BLaER1 (cell line): ENCODE results near the gene ZNF57.
A peak's percentile ranks its signal among the peaks of the same experiment; 100 is the strongest.
"Not testable (repeated sequence)": the region's sequence is repeated elsewhere in the genome, so short reads cannot be mapped to it uniquely, and the experiment has no call there.

ENCODE experiments used
- H3K27ac ChIP-seq: shearing (Covaris generic); formaldehyde crosslinking; 2 replicates; pipeline ENCODE4 v1.8.1; 2022
- H3K27me3 ChIP-seq: shearing (Covaris generic); formaldehyde crosslinking; 2 replicates; pipeline ENCODE4 v1.8.1; 2022
- H3K36me3 ChIP-seq: shearing (Covaris generic); formaldehyde crosslinking; 2 replicates; pipeline ENCODE4 v1.8.1; 2022
- H3K4me1 ChIP-seq: shearing (Covaris generic); formaldehyde crosslinking; 2 replicates; pipeline ENCODE4 v1.8.1; 2022
- H3K4me2 ChIP-seq: shearing (Covaris generic); formaldehyde crosslinking; 2 replicates; pipeline ENCODE4 v1.8.1; 2022
- H3K4me3 ChIP-seq: shearing (Covaris generic); formaldehyde crosslinking; 2 replicates; pipeline ENCODE4 v1.8.1; 2022
- H3K9ac ChIP-seq: shearing (Covaris generic); formaldehyde crosslinking; 2 replicates; pipeline ENCODE4 v1.8.1; 2022
- H3K9me3 ChIP-seq: shearing (Covaris generic); formaldehyde crosslinking; 2 replicates; pipeline ENCODE4 v1.8.1; 2022
- H4K20me1 ChIP-seq: shearing (Covaris generic); formaldehyde crosslinking; 2 replicates; pipeline ENCODE4 v1.8.1; 2022
- Cebpa-rat ChIP-seq: shearing (Covaris generic); IDR thresholded peaks from 2 replicates; pipeline ENCODE4 v1.8.1; 2022

Gene ZNF57

GRCh38 chr19:2926341-2927031 is 25.8 kb downstream of the ZNF57 start:
- Histone ChIP-seq H3K36me3 (peaks cover 34% of the 10 kb centered on the region), H4K20me1 (peaks cover 12% of the 10 kb centered on the region; the same call in 1 of the 2 replicates), H3K9me3 (peaks cover 40% of the 10 kb centered on the region), H3K9ac (no peak overlapping the region), H3K27ac (0 out of 2 replicates have a peak overlapping the region, but pooled peaks have one; percentile 13), H3K4me1 (peaks cover 52% of the 10 kb centered on the region), H3K27me3 (no peaks in the 10 kb centered on the region), H3K4me2 (peak overlapping the region; percentile 85), H3K4me3 (peak overlapping the region; percentile 54)
- TF ChIP-seq Cebpa-rat, result peak; percentile 60; the same call in 1 of the 2 replicates

- H3K9ac ChIP-seq, result no peak overlapping the region
- H3K4me1 ChIP-seq, result peaks cover 47% of the 10 kb centered on the region
- no peak for TF ChIP-seq Cebpa-rat
- H3K4me2 ChIP-seq, result no peak overlapping the region; the same call in 1 of the 2 replicates
- peaks cover 12% of the 10 kb centered on the region; the same call in 1 of the 2 replicates for H4K20me1 ChIP-seq
- peaks cover 39% of the 10 kb centered on the region for H3K36me3 ChIP-seq
- no peak overlapping the region for H3K4me3 ChIP-seq
- no peaks in the 10 kb centered on the region for H3K27me3 ChIP-seq
- peaks cover 46% of the 10 kb centered on the region for H3K9me3 ChIP-seq
- no peak overlapping the region for H3K27ac ChIP-seq
These were observed 26.3 kb downstream of the ZNF57 start for GRCh38 chr19:2927032-2927430.

GRCh38 chr19:2933490-2933910 is 32.8 kb downstream of the ZNF57 start:
- H3K9me3 ChIP-seq, result peaks cover 95% of the 10 kb centered on the region
- no peaks in the 10 kb centered on the region for H3K27me3 ChIP-seq
- no peaks in the 10 kb centered on the region for H3K4me1 ChIP-seq
- H4K20me1 ChIP-seq, result no peaks in the 10 kb centered on the region
- H3K36me3 ChIP-seq, result peaks cover 93% of the 10 kb centered on the region
- no peak for TF ChIP-seq Cebpa-rat
- H3K9ac ChIP-seq, result no peak overlapping the region
- H3K27ac ChIP-seq, result no peak overlapping the region
- peak overlapping the region; percentile 50 for H3K4me3 ChIP-seq
- H3K4me2 ChIP-seq, result no peak overlapping the region

- H3K4me1 ChIP-seq, H3K9ac ChIP-seq, H3K27ac ChIP-seq, H4K20me1 ChIP-seq, H3K4me2 ChIP-seq, H3K27me3 ChIP-seq: not testable (repeated sequence)
- Histone ChIP-seq H3K4me3 (peak overlapping the region; percentile 20; the same call in 1 of the 2 replicates), H3K36me3 (peaks cover 100% of the 10 kb centered on the region), H3K9me3 (peaks cover 100% of the 10 kb centered on the region)
These were observed 35.1 kb downstream of the ZNF57 start for GRCh38 chr19:2935863-2936262.

- Histone ChIP-seq H3K4me3 (no peak overlapping the region), H3K9me3 (peaks cover 34% of the 10 kb centered on the region), H3K27ac (no peak overlapping the region), H3K9ac (no peak overlapping the region), H3K4me1 (peaks cover 25% of the 10 kb centered on the region), H3K27me3 (no peaks in the 10 kb centered on the region), H3K4me2 (peak overlapping the region; percentile 99), H4K20me1 (peaks cover 5% of the 10 kb centered on the region; the same call in 1 of the 2 replicates), H3K36me3 (peaks cover 42% of the 10 kb centered on the region)
- no peak for TF ChIP-seq Cebpa-rat
These were observed 42.4 kb downstream of the ZNF57 start for GRCh38 chr19:2942928-2943640.

GRCh38 chr19:2944403-2944774 is 43.7 kb downstream of the ZNF57 start:
- H3K36me3 ChIP-seq, result peaks cover 29% of the 10 kb centered on the region
- peak overlapping the region; percentile 97 for H3K4me3 ChIP-seq
- H4K20me1 ChIP-seq, result peaks cover 5% of the 10 kb centered on the region; the same call in 1 of the 2 replicates
- peak overlapping the region; percentile 92 for H3K27ac ChIP-seq
- peak overlapping the region; percentile 99 for H3K4me2 ChIP-seq
- peaks cover 21% of the 10 kb centered on the region for H3K9me3 ChIP-seq
- TF ChIP-seq Cebpa-rat, result no peak
- H3K9ac ChIP-seq, result peak overlapping the region; percentile 89
- no peaks in the 10 kb centered on the region for H3K27me3 ChIP-seq
- H3K4me1 ChIP-seq, result peaks cover 33% of the 10 kb centered on the region

GRCh38 chr19:2944775-2945574 is 44.2 kb downstream of the ZNF57 start, which contains the start of gene ZNF77:
Gene ZNF77 (minus strand): TSS chr19:2944971. CDS start chr19:2944840, 131 bp downstream.
- peak within 1 kb of the TSS; percentile 89 for H3K9ac ChIP-seq
- H3K9me3 ChIP-seq, result peaks cover 15% of the 10 kb centered on the region
- TF ChIP-seq Cebpa-rat, result no peak
- H3K27ac ChIP-seq, result peak within 1 kb of the TSS; percentile 92
- no peaks in the 10 kb centered on the region for H3K27me3 ChIP-seq
- peaks cover 23% of the 10 kb centered on the region for H3K36me3 ChIP-seq
- peaks cover 36% of the 10 kb centered on the region for H3K4me1 ChIP-seq
- H3K4me3 ChIP-seq, result peak within 1 kb of the TSS; percentile 97
- H4K20me1 ChIP-seq, result peaks cover 5% of the 10 kb centered on the region; the same call in 1 of the 2 replicates
- peak within 1 kb of the TSS; percentile 99 for H3K4me2 ChIP-seq

- Histone ChIP-seq H4K20me1 (peaks cover 5% of the 10 kb centered on the region; the same call in 1 of the 2 replicates), H3K27ac (peak overlapping the region; percentile 92), H3K36me3 (peaks cover 16% of the 10 kb centered on the region), H3K27me3 (no peaks in the 10 kb centered on the region), H3K4me1 (peaks cover 36% of the 10 kb centered on the region), H3K4me2 (peak overlapping the region; percentile 86), H3K4me3 (peak overlapping the region; percentile 97), H3K9me3 (peaks cover 8% of the 10 kb centered on the region), H3K9ac (peak overlapping the region; percentile 89)
- TF ChIP-seq Cebpa-rat, result no peak
These were observed 45.0 kb downstream of the ZNF57 start for GRCh38 chr19:2945575-2946184.

GRCh38 chr19:2949939-2950285 is 49.2 kb downstream of the ZNF57 start:
- Histone ChIP-seq H3K27ac (peak overlapping the region; percentile 95), H4K20me1 (no peaks in the 10 kb centered on the region), H3K36me3 (no peaks in the 10 kb centered on the region), H3K4me3 (peak overlapping the region; percentile 85), H3K4me1 (peaks cover 35% of the 10 kb centered on the region), H3K9ac (peak overlapping the region; percentile 91), H3K9me3 (no peaks in the 10 kb centered on the region), H3K27me3 (no peaks in the 10 kb centered on the region), H3K4me2 (peak overlapping the region; percentile 94)
- TF ChIP-seq Cebpa-rat, result no peak
